Measurements from ENCODE around the gene HMGN3. TPM values are rescaled to one million over a fixed set of nuclear protein-coding genes. Genes with fewer than 3 reads are reported as not detected.

Gene HMGN3
- total RNA-seq (2022) (246 and 251 TPM in 2 replicates), Bru-seq, nascent RNA (percentile 97 among the genes with signal in this experiment), BruChase-seq, experiment 1, labeled RNA remaining after a 2-hour chase (percentile 91 among the genes with signal in this experiment), BruChase-seq, experiment 2, labeled RNA remaining after a 6-hour chase (percentile 87 among the genes with signal in this experiment)
- long read RNA-seq, transcript HMGN3-201 (6 exons, 831 nt): major isoform, 274 of 719 reads
- long read RNA-seq, transcript HMGN3-202 (6 exons, 872 nt): minor isoform, 263 of 719 reads
- long read RNA-seq, partial matches to known transcripts: 140 of 719 reads
- long read RNA-seq, other reads (novel, unspliced or antisense): 42 of 719 reads

DNA sequence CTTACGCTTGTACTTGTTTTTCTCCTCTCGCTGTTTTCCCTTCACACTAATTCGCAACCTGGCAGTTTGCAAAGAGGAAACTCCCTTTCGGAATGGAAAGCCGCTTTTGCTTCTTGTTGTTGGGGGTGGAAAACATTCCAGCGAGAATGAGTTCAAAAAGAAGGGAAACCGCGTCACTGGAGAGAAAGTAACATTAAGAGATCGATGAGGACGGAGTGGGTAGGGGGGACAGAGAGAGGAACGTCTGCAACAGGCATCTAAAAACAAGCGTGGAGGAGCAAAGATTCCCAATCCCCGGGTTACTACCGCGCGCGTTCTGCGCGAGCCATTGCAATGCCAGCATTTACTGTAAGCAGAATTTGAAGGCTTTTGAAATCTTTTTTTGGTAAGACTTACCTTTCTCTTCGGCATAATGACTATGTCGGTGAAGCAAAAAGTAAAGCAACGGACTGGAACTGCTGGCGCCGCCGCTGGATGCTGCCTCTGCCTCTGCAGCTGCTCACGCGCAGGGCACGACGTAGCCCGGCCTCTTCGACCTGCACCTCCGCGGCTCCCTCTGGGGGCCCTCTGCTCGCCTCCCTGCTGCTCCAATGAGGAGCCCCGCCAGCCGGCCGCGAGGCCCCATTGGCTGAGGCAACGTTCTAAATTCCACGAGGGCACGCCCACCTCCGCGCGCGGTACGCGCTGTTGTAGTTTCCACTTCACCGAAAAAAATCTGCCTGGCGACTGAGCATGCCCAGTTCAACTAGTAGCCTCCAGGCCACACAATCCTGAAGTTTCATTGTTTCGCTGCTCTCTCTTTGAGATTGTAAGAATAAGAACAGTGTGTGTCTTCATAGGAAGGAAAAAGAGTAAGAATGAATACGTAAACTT, at the start of gene HMGN3:
Gene HMGN3 (minus strand): TSS at position 533 of the 873 bp plus-strand sequence.
- Mint-ChIP-seq H3K4me3 (ENCODE audit: unreplicated experiment) (peak within 1 kb of the TSS; percentile 85), H3K4me1 (ENCODE audit: low read depth, unreplicated experiment) (peaks cover 41% of the 10 kb centered on the region), H3K27me3 (ENCODE audit: insufficient read depth, unreplicated experiment) (no peaks in the 10 kb centered on the region), H3K27ac (ENCODE audit: unreplicated experiment) (peak within 1 kb of the TSS; percentile 86), H3K36me3 (ENCODE audit: insufficient read depth, unreplicated experiment) (peaks cover 19% of the 10 kb centered on the region), H3K9me3 (ENCODE audit: unreplicated experiment) (no peaks in the 10 kb centered on the region)
- Histone ChIP-seq H3K9me3 (no peaks in the 10 kb centered on the region), H3K4me1 (peaks cover 41% of the 10 kb centered on the region), H3K4me3 (ENCODE audit: low read depth, low read length) (peak within 1 kb of the TSS; percentile 66), H3K36me3 (ENCODE audit: control insufficient read depth, insufficient read depth, low read length) (no peaks in the 10 kb centered on the region), H3K27me3 (replicated peaks; ENCODE audit: control insufficient read depth, insufficient read depth, low read length) (no peaks in the 10 kb centered on the region)
- intact Hi-C loops (cut with micrococcal nuclease; ENCODE audit: unreplicated experiment): loop anchor here (1.0 to 10.0 kb wide), 7 partner anchors 67 to 630 kb away; partner anchors contain the start of genes LCA5 and PHIP
- CTCF ChIA-PET: no interaction called here
- TSS peak; percentile 65 for BruUV-seq (replicated peaks)
- POLR2A ChIA-PET: interaction anchor here (0.5 to 0.6 kb wide), 2 partner anchors 33 to 163 kb away, joined by 3 to 5 read pairs; no protein-coding TSS in a partner anchor
- TF ChIP-seq, protein P1, sequence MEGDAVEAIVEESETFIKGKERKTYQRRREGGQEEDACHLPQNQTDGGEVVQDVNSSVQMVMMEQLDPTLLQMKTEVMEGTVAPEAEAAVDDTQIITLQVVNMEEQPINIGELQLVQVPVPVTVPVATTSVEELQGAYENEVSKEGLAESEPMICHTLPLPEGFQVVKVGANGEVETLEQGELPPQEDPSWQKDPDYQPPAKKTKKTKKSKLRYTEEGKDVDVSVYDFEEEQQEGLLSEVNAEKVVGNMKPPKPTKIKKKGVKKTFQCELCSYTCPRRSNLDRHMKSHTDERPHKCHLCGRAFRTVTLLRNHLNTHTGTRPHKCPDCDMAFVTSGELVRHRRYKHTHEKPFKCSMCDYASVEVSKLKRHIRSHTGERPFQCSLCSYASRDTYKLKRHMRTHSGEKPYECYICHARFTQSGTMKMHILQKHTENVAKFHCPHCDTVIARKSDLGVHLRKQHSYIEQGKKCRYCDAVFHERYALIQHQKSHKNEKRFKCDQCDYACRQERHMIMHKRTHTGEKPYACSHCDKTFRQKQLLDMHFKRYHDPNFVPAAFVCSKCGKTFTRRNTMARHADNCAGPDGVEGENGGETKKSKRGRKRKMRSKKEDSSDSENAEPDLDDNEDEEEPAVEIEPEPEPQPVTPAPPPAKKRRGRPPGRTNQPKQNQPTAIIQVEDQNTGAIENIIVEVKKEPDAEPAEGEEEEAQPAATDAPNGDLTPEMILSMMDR (IDR thresholded peaks at IDR 0.05; ENCODE audit: insufficient read depth in 1 of 2, low read depth in 1 of 2, low read length in 1 of 2, severe bottlenecking in 1 of 2, unreplicated experiment in 1 of 2): no peak
- DNase-seq: peak; percentile 96 to 97

DNA sequence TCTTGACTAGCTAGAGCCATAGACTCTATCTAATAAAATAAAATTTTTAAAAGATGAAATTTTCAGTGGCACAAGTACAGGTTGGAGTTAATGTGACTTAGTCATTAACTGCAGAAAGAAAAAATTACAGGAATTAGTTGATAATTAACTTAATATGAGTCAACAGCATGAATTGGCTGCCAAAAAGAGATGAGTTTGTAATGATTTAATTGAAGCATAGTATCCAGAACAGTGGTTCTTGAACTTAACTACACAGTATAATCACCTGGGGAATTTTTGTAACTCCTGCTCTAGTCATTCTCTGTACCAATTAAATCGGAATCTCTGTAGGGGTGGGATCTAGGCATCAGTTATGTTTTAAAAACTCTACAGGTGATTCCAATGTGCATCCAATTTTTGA, 46.3 kb upstream of the HMGN3 start:
- ChIA-PET CTCF (no interaction called here), POLR2A (no interaction called here)
- Mint-ChIP-seq H3K9me3 (ENCODE audit: unreplicated experiment) (peaks cover 58% of the 10 kb centered on the region), H3K27me3 (ENCODE audit: insufficient read depth, unreplicated experiment) (no peaks in the 10 kb centered on the region), H3K4me1 (ENCODE audit: low read depth, unreplicated experiment) (no peaks in the 10 kb centered on the region), H3K4me3 (ENCODE audit: unreplicated experiment) (no peak overlapping the region), H3K27ac (ENCODE audit: unreplicated experiment) (peak overlapping the region; percentile 67), H3K36me3 (ENCODE audit: insufficient read depth, unreplicated experiment) (no peaks in the 10 kb centered on the region)
- intact Hi-C loops (cut with micrococcal nuclease; ENCODE audit: unreplicated experiment): no loop called here
- BruUV-seq (replicated peaks): no TSS peak
- TF ChIP-seq, protein P1 (IDR thresholded peaks at IDR 0.05; ENCODE audit: insufficient read depth in 1 of 2, low read depth in 1 of 2, low read length in 1 of 2, severe bottlenecking in 1 of 2, unreplicated experiment in 1 of 2): no peak
- H3K9me3 ChIP-seq: peaks cover 13% of the 10 kb centered on the region; the same call in 1 of the 2 replicates
- H3K36me3 ChIP-seq (ENCODE audit: control insufficient read depth, insufficient read depth, low read length): no peaks in the 10 kb centered on the region
- H3K4me3 ChIP-seq (ENCODE audit: low read depth, low read length): no peak overlapping the region
- H3K27me3 ChIP-seq (replicated peaks; ENCODE audit: control insufficient read depth, insufficient read depth, low read length): no peaks in the 10 kb centered on the region
- no peaks in the 10 kb centered on the region for H3K4me1 ChIP-seq
- DNase-seq: no peak

DNA sequence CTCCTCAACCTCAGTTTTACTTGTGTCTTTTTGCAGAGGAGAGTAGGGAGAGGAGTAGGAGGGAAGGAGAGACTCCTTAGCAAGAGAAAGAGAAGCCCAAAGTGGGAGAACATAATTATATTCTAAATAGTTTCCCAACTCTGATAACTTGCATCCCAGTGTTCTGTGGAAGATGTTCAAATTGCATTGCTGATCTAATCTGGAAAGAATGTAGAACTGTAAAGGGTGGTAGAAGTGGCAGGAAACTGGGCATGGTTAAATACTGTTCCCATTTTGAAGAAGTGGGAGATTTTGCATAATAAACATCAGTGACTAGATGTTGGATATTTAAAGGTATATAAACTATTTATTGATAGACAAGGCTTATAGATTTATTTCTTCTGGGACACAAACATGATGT, 42.6 kb upstream of the HMGN3 start:
- Histone ChIP-seq H3K36me3 (ENCODE audit: control insufficient read depth, insufficient read depth, low read length) (no peaks in the 10 kb centered on the region), H3K4me1 (no peaks in the 10 kb centered on the region), H3K9me3 (peaks cover 13% of the 10 kb centered on the region; the same call in 1 of the 2 replicates), H3K4me3 (ENCODE audit: low read depth, low read length) (no peak overlapping the region), H3K27me3 (replicated peaks; ENCODE audit: control insufficient read depth, insufficient read depth, low read length) (no peaks in the 10 kb centered on the region)
- peaks cover 41% of the 10 kb centered on the region for H3K9me3 Mint-ChIP-seq (ENCODE audit: unreplicated experiment)
- ChIA-PET CTCF (no interaction called here), POLR2A (no interaction called here)
- no peaks in the 10 kb centered on the region for H3K4me1 Mint-ChIP-seq (ENCODE audit: low read depth, unreplicated experiment)
- TF ChIP-seq, protein P1 (IDR thresholded peaks at IDR 0.05; ENCODE audit: insufficient read depth in 1 of 2, low read depth in 1 of 2, low read length in 1 of 2, severe bottlenecking in 1 of 2, unreplicated experiment in 1 of 2): no peak
- H3K36me3 Mint-ChIP-seq (ENCODE audit: insufficient read depth, unreplicated experiment): no peaks in the 10 kb centered on the region
- BruUV-seq (replicated peaks): no TSS peak
- H3K4me3 Mint-ChIP-seq (ENCODE audit: unreplicated experiment): no peak overlapping the region
- no peaks in the 10 kb centered on the region for H3K27me3 Mint-ChIP-seq (ENCODE audit: insufficient read depth, unreplicated experiment)
- H3K27ac Mint-ChIP-seq (ENCODE audit: unreplicated experiment): no peak overlapping the region
- no peak for DNase-seq
- intact Hi-C loops (cut with micrococcal nuclease; ENCODE audit: unreplicated experiment): no loop called here

Data from Caco-2 (cell line).